ENCODE results near the gene SORBS2.

The SORBS2 gene

DNA sequence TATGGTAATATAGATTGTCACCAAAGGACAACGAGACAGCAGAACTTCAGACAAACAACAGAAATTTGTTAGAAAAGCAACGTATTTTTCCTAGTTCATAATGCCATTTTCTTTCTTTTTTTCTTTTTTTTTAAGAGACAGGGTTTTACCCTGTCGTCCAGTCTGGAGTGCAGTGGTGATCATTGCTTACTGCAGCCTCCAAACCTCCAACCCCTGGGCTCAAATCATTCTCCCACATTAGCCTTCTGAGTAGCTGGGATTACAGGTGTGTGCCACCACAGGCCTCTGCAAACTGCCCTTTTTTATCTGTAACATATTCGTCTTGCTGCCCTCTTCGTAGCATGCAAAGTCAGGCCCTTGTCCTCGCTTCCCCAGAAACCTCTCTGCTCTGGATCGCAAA lies 160.1 kb downstream of the SORBS2 start:
- TF ChIP-seq, protein P1, sequence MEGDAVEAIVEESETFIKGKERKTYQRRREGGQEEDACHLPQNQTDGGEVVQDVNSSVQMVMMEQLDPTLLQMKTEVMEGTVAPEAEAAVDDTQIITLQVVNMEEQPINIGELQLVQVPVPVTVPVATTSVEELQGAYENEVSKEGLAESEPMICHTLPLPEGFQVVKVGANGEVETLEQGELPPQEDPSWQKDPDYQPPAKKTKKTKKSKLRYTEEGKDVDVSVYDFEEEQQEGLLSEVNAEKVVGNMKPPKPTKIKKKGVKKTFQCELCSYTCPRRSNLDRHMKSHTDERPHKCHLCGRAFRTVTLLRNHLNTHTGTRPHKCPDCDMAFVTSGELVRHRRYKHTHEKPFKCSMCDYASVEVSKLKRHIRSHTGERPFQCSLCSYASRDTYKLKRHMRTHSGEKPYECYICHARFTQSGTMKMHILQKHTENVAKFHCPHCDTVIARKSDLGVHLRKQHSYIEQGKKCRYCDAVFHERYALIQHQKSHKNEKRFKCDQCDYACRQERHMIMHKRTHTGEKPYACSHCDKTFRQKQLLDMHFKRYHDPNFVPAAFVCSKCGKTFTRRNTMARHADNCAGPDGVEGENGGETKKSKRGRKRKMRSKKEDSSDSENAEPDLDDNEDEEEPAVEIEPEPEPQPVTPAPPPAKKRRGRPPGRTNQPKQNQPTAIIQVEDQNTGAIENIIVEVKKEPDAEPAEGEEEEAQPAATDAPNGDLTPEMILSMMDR (IDR thresholded peaks at IDR 0.05; ENCODE audit: poor library complexity, severe bottlenecking) = no peak
- H3K36me3 ChIP-seq (ENCODE audit: low read depth) = no peaks in the 10 kb centered on the region
- no peak overlapping the region for H3K27ac ChIP-seq (ENCODE audit: poor library complexity, severe bottlenecking)
- H3K9me3 ChIP-seq (ENCODE audit: severe bottlenecking) = no peaks in the 10 kb centered on the region
- H3K27me3 ChIP-seq (ENCODE audit: insufficient read depth, poor library complexity, severe bottlenecking) = no peaks in the 10 kb centered on the region
- ATAC-seq (ENCODE audit: low read depth) (no peak), DNase-seq (ENCODE audit: low spot score) (no peak)
- no peaks in the 10 kb centered on the region for H3K4me1 ChIP-seq (ENCODE audit: insufficient read depth, poor library complexity, severe bottlenecking)
- H3K4me3 ChIP-seq (ENCODE audit: severe bottlenecking) = no peak overlapping the region

DNA sequence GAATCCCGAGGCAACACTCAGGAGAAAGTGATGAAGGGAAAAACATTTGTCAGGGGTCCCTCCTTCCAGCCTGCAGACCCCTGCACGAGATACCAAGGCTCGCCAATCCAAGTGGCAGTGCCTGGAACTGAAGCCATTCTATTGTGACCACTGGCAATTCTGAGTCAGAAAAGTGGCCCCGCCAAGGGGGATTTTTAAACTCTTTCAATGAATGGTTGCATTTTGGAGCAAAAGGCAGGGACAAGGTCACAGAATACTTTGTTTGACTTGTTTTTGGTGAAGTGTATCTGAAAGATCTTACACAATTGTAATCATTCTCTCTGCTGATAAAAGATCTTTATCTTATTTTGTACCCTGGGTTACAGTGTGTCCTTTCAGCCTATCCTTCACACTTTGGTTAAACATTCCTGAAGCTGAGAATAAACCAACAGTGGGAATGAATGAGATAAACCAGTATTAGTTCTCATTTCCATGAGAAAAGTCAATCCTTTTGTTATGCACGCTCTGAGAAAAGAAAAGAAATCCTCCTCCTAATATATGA lies 160.8 kb downstream of the SORBS2 start:
- TF ChIP-seq, protein P1 (IDR thresholded peaks at IDR 0.05; ENCODE audit: poor library complexity, severe bottlenecking) = no peak
- DNase-seq (ENCODE audit: low spot score) (no peak), ATAC-seq (ENCODE audit: low read depth) (no peak)
- no peaks in the 10 kb centered on the region for H3K4me1 ChIP-seq (ENCODE audit: insufficient read depth, poor library complexity, severe bottlenecking)
- no peaks in the 10 kb centered on the region for H3K27me3 ChIP-seq (ENCODE audit: insufficient read depth, poor library complexity, severe bottlenecking)
- no peaks in the 10 kb centered on the region for H3K9me3 ChIP-seq (ENCODE audit: severe bottlenecking)
- no peak overlapping the region for H3K27ac ChIP-seq (ENCODE audit: poor library complexity, severe bottlenecking)
- H3K4me3 ChIP-seq (ENCODE audit: severe bottlenecking) = no peak overlapping the region
- no peaks in the 10 kb centered on the region for H3K36me3 ChIP-seq (ENCODE audit: low read depth)

DNA sequence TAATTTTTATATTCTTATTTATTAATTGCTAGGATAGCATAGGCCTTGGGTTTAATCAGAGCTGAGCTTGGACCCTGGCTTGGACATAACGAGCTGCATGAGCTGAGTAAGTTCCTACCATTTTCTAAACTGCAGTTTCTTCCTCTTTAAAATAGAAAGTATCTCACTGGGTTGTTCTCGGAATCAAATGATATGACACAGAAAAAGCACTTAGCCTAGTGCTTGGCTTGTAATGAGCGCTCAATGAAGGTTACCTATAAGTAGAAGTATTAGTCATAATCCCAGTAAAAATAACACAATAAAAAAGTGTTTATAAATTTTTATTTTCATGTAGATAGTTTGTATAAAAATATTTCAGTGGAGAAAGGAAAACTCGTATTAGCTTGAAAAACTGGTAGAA lies 163.4 kb downstream of the SORBS2 start:
- no peaks in the 10 kb centered on the region for H3K9me3 ChIP-seq (ENCODE audit: severe bottlenecking)
- no peaks in the 10 kb centered on the region for H3K36me3 ChIP-seq (ENCODE audit: low read depth)
- H3K4me3 ChIP-seq (ENCODE audit: severe bottlenecking) = no peak overlapping the region
- no peak for ATAC-seq (ENCODE audit: low read depth)
- no peak overlapping the region for H3K27ac ChIP-seq (ENCODE audit: poor library complexity, severe bottlenecking)
- H3K4me1 ChIP-seq (ENCODE audit: insufficient read depth, poor library complexity, severe bottlenecking) = no peaks in the 10 kb centered on the region
- no peak for DNase-seq (ENCODE audit: low spot score)
- TF ChIP-seq, protein P1 (IDR thresholded peaks at IDR 0.05; ENCODE audit: poor library complexity, severe bottlenecking) = no peak
- no peaks in the 10 kb centered on the region for H3K27me3 ChIP-seq (ENCODE audit: insufficient read depth, poor library complexity, severe bottlenecking)

DNA sequence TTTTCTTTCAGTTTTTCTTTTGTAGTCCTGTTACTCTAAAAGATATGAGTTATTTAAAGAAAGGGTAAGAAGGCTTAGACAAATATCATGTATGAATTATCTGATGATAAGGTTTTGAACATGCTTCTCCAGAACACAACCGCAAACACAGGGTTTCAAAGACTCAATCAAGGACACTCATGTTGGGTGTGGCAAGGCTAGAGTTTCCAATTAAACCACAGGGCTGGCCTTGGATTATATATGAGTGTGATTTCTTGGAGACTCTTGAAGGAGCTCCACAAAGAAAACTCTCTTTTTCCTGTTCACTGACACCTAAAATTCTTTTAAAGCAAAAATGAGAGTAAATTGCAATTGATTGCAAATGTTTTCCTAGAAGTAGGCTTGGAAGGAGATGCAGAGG lies 166.6 kb downstream of the SORBS2 start:
- ATAC-seq (ENCODE audit: low read depth) = no peak
- H3K27me3 ChIP-seq (ENCODE audit: insufficient read depth, poor library complexity, severe bottlenecking) = no peaks in the 10 kb centered on the region

DNA sequence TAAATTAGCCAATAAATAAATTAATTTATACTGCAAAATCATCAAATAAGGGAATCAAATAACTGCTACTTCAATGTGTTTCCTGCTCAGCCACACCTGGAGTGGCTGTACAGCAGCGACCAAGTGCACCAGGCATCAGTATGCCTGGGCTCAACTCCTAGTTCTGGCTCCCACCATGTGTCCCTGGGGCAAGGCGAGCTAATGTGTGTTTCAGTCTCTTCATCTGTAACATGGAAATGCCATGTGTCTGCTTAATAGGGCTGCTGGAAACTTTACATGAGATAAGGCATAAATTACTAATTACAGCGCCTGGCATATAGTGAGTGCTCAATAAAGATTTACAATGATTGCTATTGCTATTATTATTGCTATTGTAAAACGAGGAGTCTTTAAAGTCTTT lies 167.6 kb downstream of the SORBS2 start:
- H3K27ac ChIP-seq (ENCODE audit: poor library complexity, severe bottlenecking) = no peak overlapping the region
- H3K9me3 ChIP-seq (ENCODE audit: severe bottlenecking) = no peaks in the 10 kb centered on the region
- no peaks in the 10 kb centered on the region for H3K36me3 ChIP-seq (ENCODE audit: low read depth)
- H3K4me1 ChIP-seq (ENCODE audit: insufficient read depth, poor library complexity, severe bottlenecking) = no peaks in the 10 kb centered on the region
- DNase-seq (ENCODE audit: low spot score) (no peak), ATAC-seq (ENCODE audit: low read depth) (no peak)
- TF ChIP-seq, protein P1 (IDR thresholded peaks at IDR 0.05; ENCODE audit: poor library complexity, severe bottlenecking) = no peak
- no peaks in the 10 kb centered on the region for H3K27me3 ChIP-seq (ENCODE audit: insufficient read depth, poor library complexity, severe bottlenecking)
- no peak overlapping the region for H3K4me3 ChIP-seq (ENCODE audit: severe bottlenecking)

More for the DNA sequence above, 166.6 kb downstream of the SORBS2 start:
- Histone ChIP-seq H3K4me1 (ENCODE audit: insufficient read depth, poor library complexity, severe bottlenecking) (no peaks in the 10 kb centered on the region), H3K27ac (ENCODE audit: poor library complexity, severe bottlenecking) (no peak overlapping the region), H3K9me3 (ENCODE audit: severe bottlenecking) (no peaks in the 10 kb centered on the region), H3K4me3 (ENCODE audit: severe bottlenecking) (no peak overlapping the region), H3K36me3 (ENCODE audit: low read depth) (no peaks in the 10 kb centered on the region)
- DNase-seq (ENCODE audit: low spot score) = no peak
- TF ChIP-seq, protein P1 (IDR thresholded peaks at IDR 0.05; ENCODE audit: poor library complexity, severe bottlenecking) = no peak

All from RWPE2 (cell line).